Measurements from ENCODE around the gene DDX1.

Gene DDX1

GRCh38 chr2:15563227-15564100 is 28.2 kb upstream of the DDX1 start:
- no peak for DNase-seq

- no peak for DNase-seq
Observed at GRCh38 chr2:15565392-15565791, 26.3 kb upstream of the DDX1 start.

- DNase-seq = no peak
Observed at GRCh38 chr2:15565994-15566671, 25.5 kb upstream of the DDX1 start.

- no peak for DNase-seq
Observed at GRCh38 chr2:15566912-15567311, 24.8 kb upstream of the DDX1 start.

- no peak for DNase-seq
Observed at GRCh38 chr2:15568874-15569273, 22.8 kb upstream of the DDX1 start.

GRCh38 chr2:15570104-15570503 is 21.6 kb upstream of the DDX1 start:
- DNase-seq = no peak

- no peak for DNase-seq
Observed at GRCh38 chr2:15571729-15572128, 19.9 kb upstream of the DDX1 start.

GRCh38 chr2:15577071-15577735 is 14.5 kb upstream of the DDX1 start:
- DNase-seq = peak; percentile 71

GRCh38 chr2:15579641-15580040 is 12.0 kb upstream of the DDX1 start:
- no peak for DNase-seq

- DNase-seq = no peak
Observed at GRCh38 chr2:15580451-15580850, 11.2 kb upstream of the DDX1 start.

GRCh38 chr2:15582710-15583357 is 8.8 kb upstream of the DDX1 start:
- DNase-seq = no peak

GRCh38 chr2:15583826-15584225 is 7.8 kb upstream of the DDX1 start:
- no peak for DNase-seq

- DNase-seq = no peak
Observed at GRCh38 chr2:15584316-15584715, 7.4 kb upstream of the DDX1 start.

- DNase-seq = no peak
Observed at GRCh38 chr2:15584767-15585469, 6.8 kb upstream of the DDX1 start.

- DNase-seq = peak; percentile 18
Observed at GRCh38 chr2:15588329-15588919, 3.2 kb upstream of the DDX1 start.

- DNase-seq = no peak
Observed at GRCh38 chr2:15591373-15591691, 336 bp upstream of the DDX1 start.

- no peak for DNase-seq
Observed at GRCh38 chr2:15593327-15593705, 1.6 kb downstream of the DDX1 start.

GRCh38 chr2:15594291-15595256 is 2.9 kb downstream of the DDX1 start:
- DNase-seq = no peak

GRCh38 chr2:15595342-15595905 is 3.8 kb downstream of the DDX1 start:
- no peak for DNase-seq

GRCh38 chr2:15595936-15596335 is 4.3 kb downstream of the DDX1 start:
- DNase-seq = no peak

- no peak for DNase-seq
Observed at GRCh38 chr2:15596350-15596749, 4.7 kb downstream of the DDX1 start.

Data from amniotic stem cell (primary cell).